Natural killer cell (primary cell): ENCODE data around the gene A1BG. TPM values are rescaled to one million over a fixed set of nuclear protein-coding genes. Genes with fewer than 3 reads are reported as not detected.

Experiments used
- ATAC-seq, 3 donors: fragments of 150-1000 bp in 2 of 3; fragments of 200-7000 bp in 1 of 3; cut with Tn5 transposase; 1 replicate in 1 of 3; 2 replicates in 2 of 3; pipeline ENCODE4 v1.10.0; 2021; ENCODE audit warnings: mild to moderate bottlenecking in 2 of 3, moderate library complexity in 2 of 3
- DNase-seq, 2 donors: peaks; one replicate each; pipeline versions ENCODE4 v3.0.0 to v3.0.0-alpha.2; 2013 to 2021; ENCODE audit warnings: mixed read lengths in 1 of 2
- H3K27ac ChIP-seq: one replicate; pipeline ENCODE4 v1.5.1; 2013; ENCODE audit warnings: mild to moderate bottlenecking, low read length
- H3K27me3 ChIP-seq: one replicate; pipeline ENCODE4 v1.6.1; 2013; ENCODE audit warnings: low read length; ENCODE audit not compliant: control insufficient read depth, insufficient read depth
- H3K36me3 ChIP-seq: one replicate; pipeline ENCODE4 v1.6.1; 2013; ENCODE audit warnings: low read length; ENCODE audit not compliant: control insufficient read depth, insufficient read depth
- H3K4me1 ChIP-seq: one replicate; pipeline ENCODE4 v1.6.1; 2013; ENCODE audit warnings: low read length; ENCODE audit not compliant: control insufficient read depth, insufficient read depth
- H3K4me3 ChIP-seq: one replicate; pipeline ENCODE4 v1.5.1; 2013; ENCODE audit warnings: low read length
- H3K9me3 ChIP-seq: one replicate; pipeline ENCODE4 v1.6.1; 2013; ENCODE audit warnings: low read length; ENCODE audit not compliant: control insufficient read depth, insufficient read depth
- H3K27ac Mint-ChIP-seq, 2 donors: one replicate each; pipeline ENCODE4 v1.8.0; 2022; ENCODE audit warnings: mild to moderate bottlenecking in 2 of 2, mixed read lengths in 2 of 2, moderate library complexity in 1 of 2
- H3K27me3 Mint-ChIP-seq, 2 donors: one replicate each; pipeline ENCODE4 v1.8.0; 2022; ENCODE audit warnings: low read depth in 2 of 2, mixed read lengths in 2 of 2
- H3K36me3 Mint-ChIP-seq: one replicate; pipeline ENCODE4 v1.8.0; 2022; ENCODE audit warnings: mixed read lengths
- H3K4me1 Mint-ChIP-seq, 2 donors: one replicate each; pipeline ENCODE4 v1.8.0; 2022; ENCODE audit warnings: mixed read lengths in 2 of 2
- H3K4me3 Mint-ChIP-seq: one replicate; pipeline ENCODE4 v1.8.0; 2022; ENCODE audit warnings: mild to moderate bottlenecking, moderate library complexity, mixed read lengths
- H3K9me3 Mint-ChIP-seq, 2 donors: one replicate each; pipeline ENCODE4 v1.8.0; 2022; ENCODE audit warnings: mixed read lengths in 2 of 2
- whole genome bisulfite sequencing: methylation state at CpG from one replicate; pipeline ENCODE4 v1.1.7; 2013; ENCODE audit warnings: missing lambda C conversion rate; ENCODE audit not compliant: insufficient coverage; 5-methylcytosine and 5-hydroxymethylcytosine counted together
- intact Hi-C: fragments of 100-400 bp; cut with micrococcal nuclease; formaldehyde crosslinking; loops from one replicate; pipeline ENCODE4 v1.14.2; 2022
- total RNA-seq, 4 donors: library from RNA; stranded (reverse); fragments of 120-200 nt in 1 of 4; gene quantifications; one replicate each; pipeline versions ENCODE4 v1.2.3 to v1.2.4, GENCODE V29; 2013 to 2022
- TF ChIP-seq, protein P1 (sequence below): fragments of 200-600 bp; IDR thresholded peaks from one replicate; pipeline ENCODE4 v1.8.0; 2022; ENCODE audit warnings: antibody characterized with exemption

A1BG gene
- total RNA-seq, 3 donors from 2014 or later (not counting 1 experiment from before 2014, with no cell fraction given): 2.0 to 10.6 (median 3.5) TPM

DNA sequence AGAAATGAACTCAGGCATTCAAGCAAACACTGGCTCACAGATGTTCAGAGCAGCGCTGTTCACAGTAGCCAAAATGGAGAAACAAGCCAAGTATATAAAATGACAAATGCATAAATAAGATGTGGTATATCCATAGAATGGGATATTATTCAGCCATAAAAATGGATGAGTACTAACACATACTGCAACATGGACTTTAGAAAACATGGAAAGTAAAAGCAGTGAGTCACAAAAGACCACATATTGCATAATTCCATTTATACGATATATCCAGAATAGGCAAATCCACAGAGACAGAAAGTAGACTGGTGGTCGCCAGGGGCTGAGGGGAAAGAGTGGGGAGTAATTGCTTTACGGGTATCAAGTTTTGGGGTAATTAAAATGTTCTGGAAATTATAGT is 20.9 kb upstream of the A1BG start:
- H3K27ac ChIP-seq: no peak overlapping the region
- H3K36me3 Mint-ChIP-seq: no peaks in the 10 kb centered on the region
- no peaks in the 10 kb centered on the region for H3K27me3 ChIP-seq
- ATAC-seq (no peak), DNase-seq (no peak)
- no peak overlapping the region for H3K4me3 ChIP-seq
- no peaks in the 10 kb centered on the region for H3K36me3 ChIP-seq
- H3K27me3 Mint-ChIP-seq: no peaks in the 10 kb centered on the region
- intact Hi-C loops: no loop called here
- H3K9me3 Mint-ChIP-seq: no peaks in the 10 kb centered on the region
- H3K9me3 ChIP-seq: no peaks in the 10 kb centered on the region
- H3K27ac Mint-ChIP-seq: no peak overlapping the region
- no peak overlapping the region for H3K4me3 Mint-ChIP-seq
- 92% methylated on average over 4 of the region's 4 CpGs for WGBS
- H3K4me1 ChIP-seq: peaks cover 2% of the 10 kb centered on the region
- TF ChIP-seq, protein P1, sequence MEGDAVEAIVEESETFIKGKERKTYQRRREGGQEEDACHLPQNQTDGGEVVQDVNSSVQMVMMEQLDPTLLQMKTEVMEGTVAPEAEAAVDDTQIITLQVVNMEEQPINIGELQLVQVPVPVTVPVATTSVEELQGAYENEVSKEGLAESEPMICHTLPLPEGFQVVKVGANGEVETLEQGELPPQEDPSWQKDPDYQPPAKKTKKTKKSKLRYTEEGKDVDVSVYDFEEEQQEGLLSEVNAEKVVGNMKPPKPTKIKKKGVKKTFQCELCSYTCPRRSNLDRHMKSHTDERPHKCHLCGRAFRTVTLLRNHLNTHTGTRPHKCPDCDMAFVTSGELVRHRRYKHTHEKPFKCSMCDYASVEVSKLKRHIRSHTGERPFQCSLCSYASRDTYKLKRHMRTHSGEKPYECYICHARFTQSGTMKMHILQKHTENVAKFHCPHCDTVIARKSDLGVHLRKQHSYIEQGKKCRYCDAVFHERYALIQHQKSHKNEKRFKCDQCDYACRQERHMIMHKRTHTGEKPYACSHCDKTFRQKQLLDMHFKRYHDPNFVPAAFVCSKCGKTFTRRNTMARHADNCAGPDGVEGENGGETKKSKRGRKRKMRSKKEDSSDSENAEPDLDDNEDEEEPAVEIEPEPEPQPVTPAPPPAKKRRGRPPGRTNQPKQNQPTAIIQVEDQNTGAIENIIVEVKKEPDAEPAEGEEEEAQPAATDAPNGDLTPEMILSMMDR: no peak
- H3K4me1 Mint-ChIP-seq: no peaks in the 10 kb centered on the region

DNA sequence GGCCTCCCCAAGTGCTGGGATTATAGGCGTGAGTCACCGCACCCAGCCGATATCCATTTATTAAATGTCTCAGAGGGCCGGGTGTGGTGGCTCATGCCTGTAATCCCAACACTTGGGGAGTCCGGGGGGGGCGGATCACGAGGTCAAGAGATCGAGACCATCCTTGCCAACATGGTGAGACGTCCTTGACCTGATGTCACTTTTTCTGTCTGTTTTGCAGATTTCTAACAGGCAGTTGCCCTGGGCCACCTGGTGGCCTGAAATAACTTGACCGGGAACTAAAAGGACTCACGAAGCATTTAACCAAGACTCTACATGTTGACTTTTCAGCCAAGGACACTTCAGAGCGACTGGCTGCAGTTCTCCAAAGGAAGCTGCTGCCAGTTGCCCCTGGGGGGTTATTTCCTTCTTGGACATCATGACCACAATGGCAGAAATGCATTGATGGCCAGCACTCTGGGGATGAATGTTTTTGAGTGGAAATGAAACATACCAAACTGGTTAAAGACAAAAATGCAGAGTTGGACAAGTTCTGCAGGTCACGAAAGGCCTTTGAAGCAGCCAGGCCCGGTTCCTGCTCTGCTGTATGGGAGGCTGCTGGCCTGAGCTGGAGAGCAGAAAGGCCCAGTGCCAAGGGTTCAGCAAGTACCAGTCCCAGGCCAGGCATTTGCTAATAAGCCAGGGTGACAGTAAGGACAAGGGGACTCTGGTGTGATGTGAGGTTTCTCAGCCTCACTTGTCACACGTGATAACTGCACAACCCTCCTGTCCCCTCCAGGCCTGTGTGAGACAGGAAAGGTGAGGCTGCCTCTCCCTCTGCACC is 19.2 kb upstream of the A1BG start:
- H3K27me3 Mint-ChIP-seq: no peaks in the 10 kb centered on the region
- no peaks in the 10 kb centered on the region for H3K4me1 Mint-ChIP-seq
- WGBS: 88% methylated on average over 15 of the region's 15 CpGs
- no peak overlapping the region for H3K4me3 Mint-ChIP-seq
- no peak overlapping the region for H3K4me3 ChIP-seq
- H3K27ac Mint-ChIP-seq: no peak overlapping the region
- H3K9me3 Mint-ChIP-seq: no peaks in the 10 kb centered on the region
- TF ChIP-seq, protein P1: no peak
- H3K4me1 ChIP-seq: no peaks in the 10 kb centered on the region
- H3K36me3 ChIP-seq: no peaks in the 10 kb centered on the region
- DNase-seq (no peak), ATAC-seq (no peak)
- H3K9me3 ChIP-seq: no peaks in the 10 kb centered on the region
- no peaks in the 10 kb centered on the region for H3K27me3 ChIP-seq
- H3K27ac ChIP-seq: no peak overlapping the region
- H3K36me3 Mint-ChIP-seq: no peaks in the 10 kb centered on the region
- intact Hi-C loops: no loop called here

DNA sequence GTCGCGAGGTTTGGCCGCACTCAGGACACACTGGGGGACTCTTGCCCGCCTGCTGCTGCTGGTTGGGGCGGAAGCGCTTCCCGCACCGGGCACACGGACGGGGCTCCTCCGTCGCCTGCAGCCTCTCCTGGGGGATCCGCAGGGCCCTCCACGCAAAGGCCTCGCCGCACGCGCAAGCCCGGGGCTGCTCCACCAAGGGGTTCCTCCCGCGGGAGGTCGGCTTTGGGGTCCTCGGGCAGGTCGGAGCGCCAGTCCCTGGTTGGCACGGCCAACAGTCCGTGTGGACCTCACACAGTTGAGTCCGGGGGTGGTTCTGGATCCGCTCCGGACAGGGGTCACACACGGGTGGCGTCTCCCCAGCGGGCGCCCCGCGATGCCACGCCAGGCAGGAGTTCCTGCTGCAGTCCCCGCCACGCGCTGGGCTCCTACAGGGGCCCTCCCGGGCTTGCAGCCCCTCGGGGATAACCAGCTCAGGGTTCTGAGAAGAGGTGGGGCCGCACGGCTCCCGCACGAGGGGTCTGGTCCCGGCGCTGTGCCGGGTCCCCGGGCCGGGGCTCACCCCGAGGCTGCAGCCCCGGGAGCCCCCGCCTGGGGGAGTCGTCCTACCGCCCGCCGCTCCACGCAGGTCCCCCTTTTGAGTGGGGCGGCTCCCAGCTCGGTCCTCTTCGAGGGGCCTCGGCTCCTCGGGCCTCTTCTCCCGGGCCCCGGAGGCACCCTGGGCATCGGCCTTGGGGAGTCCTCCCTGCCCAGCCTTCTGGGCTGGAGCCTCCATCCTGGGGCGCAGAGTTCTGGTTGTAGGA is 15.5 kb upstream of the A1BG start:
- no peaks in the 10 kb centered on the region for H3K27me3 ChIP-seq
- no peaks in the 10 kb centered on the region for H3K9me3 ChIP-seq
- intact Hi-C loops: no loop called here
- Mint-ChIP-seq H3K9me3 (no peaks in the 10 kb centered on the region), H3K27ac (no peak overlapping the region), H3K4me3 (no peak overlapping the region), H3K36me3 (no peaks in the 10 kb centered on the region), H3K27me3 (no peaks in the 10 kb centered on the region), H3K4me1 (no peaks in the 10 kb centered on the region)
- H3K4me3 ChIP-seq: no peak overlapping the region
- no peaks in the 10 kb centered on the region for H3K4me1 ChIP-seq
- ATAC-seq: no peak
- no peak overlapping the region for H3K27ac ChIP-seq
- no peak for DNase-seq
- TF ChIP-seq, protein P1: no peak
- 97% methylated on average over 68 of the region's 68 CpGs for WGBS
- no peaks in the 10 kb centered on the region for H3K36me3 ChIP-seq
